ENCODE data around the gene POLA2. TPM values are rescaled to one million over a fixed set of nuclear protein-coding genes. Genes with fewer than 3 reads are reported as not detected.

Gene POLA2
- total RNA-seq, 2 experiments from 2014 or later = 55.2 to 63.8 TPM

GRCh38 chr11:65215441-65216076 is 46.2 kb upstream of the POLA2 start:
- intact Hi-C loops (cut with micrococcal nuclease) = no loop called here
- ATAC-seq = peak; percentile 40
- ChIA-PET POLR2A (interaction anchor here (0.9 kb wide), 2 partner anchors 50 to 168 kb away, joined by 3 read pairs; no protein-coding TSS in a partner anchor), CTCF (interaction anchor here (1.0 to 2.5 kb wide), 4 partner anchors 10 to 113 kb away, joined by 3 to 22 read pairs (median 4); partner anchors contain the start of gene POLA2)
- TF ChIP-seq CTCF (IDR thresholded peaks at IDR 0.05) = no peak
- Mint-ChIP-seq H3K9me3 (peaks cover 3% of the 10 kb centered on the region), H3K4me3 (peak overlapping the region; percentile 61), H3K4me1 (ENCODE audit: low read depth) (peaks cover 32% of the 10 kb centered on the region), H3K36me3 (ENCODE audit: low read depth) (peaks cover 3% of the 10 kb centered on the region), H3K27ac (peak overlapping the region; percentile 84), H3K27me3 (peaks cover 3% of the 10 kb centered on the region)
- DNase-seq = peak; percentile 74

- Mint-ChIP-seq H3K27me3 (peaks cover 3% of the 10 kb centered on the region), H3K36me3 (ENCODE audit: low read depth) (peaks cover 3% of the 10 kb centered on the region), H3K9me3 (peaks cover 3% of the 10 kb centered on the region), H3K4me3 (peak overlapping the region; percentile 5), H3K4me1 (ENCODE audit: low read depth) (peaks cover 32% of the 10 kb centered on the region), H3K27ac (peak overlapping the region; percentile 13)
- POLR2A ChIA-PET = interaction anchor here (0.6 kb wide), 2 partner anchors 33 to 45 kb away, joined by 3 read pairs; partner anchors contain the start of gene POLA2
- CTCF ChIA-PET = interaction anchor here (0.9 to 2.2 kb wide), 2 partner anchors 32 to 98 kb away, joined by 3 to 7 read pairs; partner anchors contain the start of gene CDC42EP2
- no peak for ATAC-seq
- intact Hi-C loops (cut with micrococcal nuclease) = no loop called here
- no peak for TF ChIP-seq CTCF (IDR thresholded peaks at IDR 0.05)
- DNase-seq = no peak
These were observed 44.9 kb upstream of the POLA2 start for GRCh38 chr11:65216830-65217229.

GRCh38 chr11:65217441-65218423 is 44.0 kb upstream of the POLA2 start:
- Mint-ChIP-seq H3K4me3 (no peak overlapping the region), H3K27ac (peak overlapping the region; percentile 13), H3K9me3 (peaks cover 3% of the 10 kb centered on the region), H3K27me3 (peaks cover 3% of the 10 kb centered on the region), H3K36me3 (ENCODE audit: low read depth) (peaks cover 3% of the 10 kb centered on the region), H3K4me1 (ENCODE audit: low read depth) (peaks cover 31% of the 10 kb centered on the region)
- ChIA-PET POLR2A (interaction anchor here (0.6 to 1.6 kb wide), 4 partner anchors 25 to 121 kb away, joined by 3 to 4 read pairs (median 3); partner anchors contain the start of gene POLA2), CTCF (interaction anchor here (0.9 to 3.2 kb wide), 4 partner anchors 13 to 111 kb away, joined by 3 to 14 read pairs (median 6); partner anchors contain the start of gene CDC42EP2)
- DNase-seq (no peak), ATAC-seq (no peak)
- no peak for TF ChIP-seq CTCF (IDR thresholded peaks at IDR 0.05)
- intact Hi-C loops (cut with micrococcal nuclease) = no loop called here

- ATAC-seq (no peak), DNase-seq (no peak)
- Mint-ChIP-seq H3K27ac (no peak overlapping the region), H3K4me1 (ENCODE audit: low read depth) (peaks cover 24% of the 10 kb centered on the region), H3K9me3 (peaks cover 3% of the 10 kb centered on the region), H3K27me3 (peaks cover 3% of the 10 kb centered on the region), H3K36me3 (ENCODE audit: low read depth) (peaks cover 3% of the 10 kb centered on the region), H3K4me3 (no peak overlapping the region)
- intact Hi-C loops (cut with micrococcal nuclease) = no loop called here
- CTCF ChIA-PET = interaction anchor here (1.2 to 3.2 kb wide), 3 partner anchors 13 to 111 kb away, joined by 4 to 14 read pairs (median 7); partner anchors contain the start of gene CDC42EP2
- POLR2A ChIA-PET = interaction anchor here (1.2 to 1.6 kb wide), 2 partner anchors 25 to 120 kb away, joined by 3 to 4 read pairs; no protein-coding TSS in a partner anchor
- no peak for TF ChIP-seq CTCF (IDR thresholded peaks at IDR 0.05)
These were observed 43.3 kb upstream of the POLA2 start for GRCh38 chr11:65218446-65218845.
